Islet precursor cell (in vitro differentiated cells): ENCODE data around the gene CRX.
"Not testable (repeated sequence)": the region's sequence is repeated elsewhere in the genome, so short reads cannot be mapped to it uniquely, and the experiment has no call there.

Source experiments
- DNase-seq: peaks from one replicate; pipeline ENCODE4 v3.0.0-alpha.2; 2018

Gene CRX

GRCh38 chr19:47804451-47804850 lies 17.3 kb upstream of the CRX start, which contains the start of gene TPRX1:
TSS of gene TPRX1 (minus strand) at chr19:47804551. CDS start at chr19:47804539, 12 bp downstream.
- DNase-seq: not testable (repeated sequence)

GRCh38 chr19:47805313-47805712 lies 16.4 kb upstream of the CRX start:
- no peak for DNase-seq

- no peak for DNase-seq
Measured at GRCh38 chr19:47806435-47806834, 15.3 kb upstream of the CRX start.

GRCh38 chr19:47813304-47813994 lies 8.3 kb upstream of the CRX start:
- DNase-seq: peak; percentile 92

- DNase-seq: no peak
Measured at GRCh38 chr19:47813995-47814328, 7.8 kb upstream of the CRX start.

GRCh38 chr19:47816270-47816669 lies 5.5 kb upstream of the CRX start:
- DNase-seq: not testable (repeated sequence)

- not testable (repeated sequence) for DNase-seq
Measured at GRCh38 chr19:47818221-47818620, 3.5 kb upstream of the CRX start.

- DNase-seq: peak; percentile 78
Measured at GRCh38 chr19:47819858-47820257, 1.9 kb upstream of the CRX start.

GRCh38 chr19:47820410-47820809 lies 1.3 kb upstream of the CRX start:
- DNase-seq: no peak

GRCh38 chr19:47824396-47824795 lies 2.7 kb downstream of the CRX start:
- DNase-seq: no peak

GRCh38 chr19:47826800-47827199 lies 5.1 kb downstream of the CRX start:
- no peak for DNase-seq

- no peak for DNase-seq
Measured at GRCh38 chr19:47832723-47833122, 11.0 kb downstream of the CRX start.

GRCh38 chr19:47836038-47836437 lies 14.3 kb downstream of the CRX start:
- DNase-seq: no peak

GRCh38 chr19:47839411-47839810 lies 17.7 kb downstream of the CRX start:
- DNase-seq: no peak

GRCh38 chr19:47839913-47840312 lies 18.2 kb downstream of the CRX start:
- peak; percentile 79 for DNase-seq

GRCh38 chr19:47842941-47843340 lies 21.2 kb downstream of the CRX start:
- no peak for DNase-seq

- no peak for DNase-seq
Measured at GRCh38 chr19:47848425-47848822, 26.7 kb downstream of the CRX start.

GRCh38 chr19:47848823-47849473 lies 27.2 kb downstream of the CRX start:
- peak; percentile 67 for DNase-seq

GRCh38 chr19:47853003-47853402 lies 31.3 kb downstream of the CRX start:
- DNase-seq: no peak

- no peak for DNase-seq
Measured at GRCh38 chr19:47854459-47854858, 32.7 kb downstream of the CRX start.

GRCh38 chr19:47858231-47858630 lies 36.5 kb downstream of the CRX start:
- peak; percentile 76 for DNase-seq

- DNase-seq: not testable (repeated sequence)
Measured at GRCh38 chr19:47858646-47859285, 37.0 kb downstream of the CRX start, which contains the start of gene TPRX2. TSS of gene TPRX2 (plus strand) at chr19:47859235. CDS start at chr19:47859247, 12 bp downstream.

- not testable (repeated sequence) for DNase-seq
Measured at GRCh38 chr19:47859838-47860237, 38.1 kb downstream of the CRX start.
